GM21786 (cell line): ENCODE results near the gene ATF7.

Source experiments
- ATAC-seq: cut with Tn5 transposase; IDR thresholded peaks from one replicate; pipeline ENCODE4 v1.9.1; 2021; ENCODE audit not compliant: unreplicated experiment

Gene ATF7

DNA sequence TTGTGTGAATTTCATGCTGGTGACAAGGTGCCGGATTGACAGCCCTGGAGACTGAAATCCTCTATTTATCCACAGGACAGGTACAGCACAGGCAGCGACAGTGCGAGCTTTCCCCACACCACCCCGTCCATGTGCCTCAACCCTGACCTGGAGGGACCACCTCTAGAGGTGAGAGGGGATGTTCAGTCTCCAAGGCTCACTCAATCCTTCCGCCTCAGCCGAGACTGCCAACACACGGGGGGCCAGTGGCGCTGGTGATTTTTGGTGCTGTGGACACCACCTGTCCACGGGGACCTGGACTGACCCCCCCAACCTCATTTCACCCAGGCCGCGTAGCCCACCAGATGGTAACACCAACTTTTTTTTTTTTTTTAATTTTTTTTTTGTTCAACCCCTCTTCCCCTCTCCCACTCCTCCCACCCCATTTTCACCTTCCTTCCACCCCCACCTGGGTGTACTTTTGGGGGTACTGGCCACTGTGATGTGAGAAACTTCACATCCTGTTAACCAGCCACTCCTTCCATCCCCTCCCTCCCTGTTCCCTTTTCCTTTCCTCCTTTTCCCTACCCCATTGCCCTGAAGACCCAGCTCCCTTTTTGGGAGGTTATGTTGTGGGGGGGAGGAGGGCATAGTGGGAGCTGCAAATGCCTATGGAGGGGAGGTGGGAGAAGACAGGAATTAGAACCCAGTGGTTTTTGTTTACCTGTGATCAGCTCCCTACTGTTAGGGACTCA, 161.3 kb downstream of the ATF7 start:
- no peak for ATAC-seq

DNA sequence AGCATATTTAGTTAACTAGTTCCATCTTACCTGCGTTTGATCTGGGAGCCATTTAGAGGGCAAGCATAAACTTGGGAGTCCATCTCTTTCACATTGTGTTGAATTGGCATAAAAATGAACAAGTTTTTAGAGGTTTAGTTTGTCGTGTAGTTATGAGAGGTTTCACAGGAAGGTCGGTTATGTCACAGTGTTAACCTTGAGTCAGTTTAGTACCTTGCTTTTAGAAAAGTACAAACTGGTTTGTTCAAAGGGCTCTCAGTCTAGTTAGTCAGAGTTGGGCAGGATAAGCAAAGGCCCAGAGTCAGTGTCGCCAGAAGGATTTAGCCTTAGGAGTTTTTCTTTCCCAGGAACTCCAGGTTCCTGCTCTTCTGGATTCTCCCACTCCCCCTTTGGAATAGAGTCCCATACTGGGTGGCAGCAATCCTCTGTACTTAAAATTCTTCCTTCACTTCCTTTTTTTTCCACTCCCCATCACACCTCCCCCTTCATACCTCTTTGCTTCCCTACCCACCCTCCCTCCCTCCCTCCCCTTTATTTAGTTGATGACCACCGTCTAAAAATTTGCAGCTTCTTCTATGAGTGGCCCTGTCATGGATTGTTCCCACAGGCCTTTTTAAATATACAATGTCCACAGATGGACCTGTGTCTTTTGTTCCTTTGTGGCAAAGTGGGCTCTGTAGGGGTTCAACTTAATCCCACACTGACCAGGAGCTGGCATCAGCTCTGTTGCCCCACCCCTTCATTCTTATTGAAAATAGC, 162.2 kb downstream of the ATF7 start:
- ATAC-seq = no peak

DNA sequence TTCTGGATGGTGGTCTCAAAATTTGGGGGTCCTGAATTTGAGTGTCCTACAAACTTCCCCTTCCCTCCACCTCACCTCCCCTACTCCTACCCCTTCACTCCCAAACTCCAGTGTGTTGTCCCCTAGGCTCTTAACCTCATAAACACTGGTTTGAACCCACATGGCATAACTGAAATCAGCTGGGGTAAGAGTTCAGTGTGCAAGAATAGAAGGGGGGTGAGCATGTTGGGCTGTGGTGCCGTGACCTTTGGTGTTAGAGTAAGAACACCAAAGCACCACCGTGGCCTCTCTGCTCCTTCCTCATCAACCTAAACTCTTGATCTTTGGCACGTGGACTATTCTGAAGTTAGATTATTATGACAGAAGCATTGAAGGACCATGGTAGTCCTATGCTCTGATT, 163.2 kb downstream of the ATF7 start:
- no peak for ATAC-seq

DNA sequence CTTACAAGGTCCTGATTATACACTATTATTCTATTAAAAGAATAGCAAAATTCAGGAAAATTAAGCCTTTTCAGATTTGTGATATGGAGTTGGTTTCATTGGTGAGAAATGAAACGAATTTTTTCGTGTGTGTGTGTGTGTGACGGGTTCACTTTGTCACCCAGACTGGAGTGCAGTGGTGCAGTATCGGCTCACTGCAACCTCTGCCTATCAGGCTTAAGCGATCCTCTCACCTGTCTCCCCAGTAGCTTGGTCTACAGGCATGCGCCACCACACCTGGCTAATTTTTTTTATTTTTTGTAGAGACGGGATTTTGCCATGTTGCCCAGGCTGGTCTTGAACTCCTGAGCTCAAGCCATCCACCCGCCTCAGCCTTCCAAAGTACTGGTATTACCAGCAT, 164.6 kb downstream of the ATF7 start:
- ATAC-seq = no peak

DNA sequence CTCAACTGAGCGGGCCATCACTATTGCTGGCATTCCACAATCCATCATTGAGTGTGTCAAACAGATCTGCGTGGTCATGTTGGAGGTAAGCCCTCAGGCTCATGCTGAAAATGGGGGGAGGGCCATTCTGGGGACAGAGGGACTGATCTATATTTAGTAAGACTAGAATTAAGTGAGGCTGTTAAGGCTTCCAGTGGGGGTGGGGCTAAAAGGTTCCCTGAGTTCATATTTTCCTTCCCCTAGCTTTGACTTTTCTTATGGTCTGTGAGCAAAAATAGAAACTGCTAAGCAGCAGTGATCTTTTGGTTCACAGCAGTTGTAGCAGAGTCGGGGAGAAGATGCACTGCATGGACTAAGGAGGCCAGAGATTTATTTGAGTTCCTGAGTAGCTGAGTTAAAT, 165.1 kb downstream of the ATF7 start:
- no peak for ATAC-seq

DNA sequence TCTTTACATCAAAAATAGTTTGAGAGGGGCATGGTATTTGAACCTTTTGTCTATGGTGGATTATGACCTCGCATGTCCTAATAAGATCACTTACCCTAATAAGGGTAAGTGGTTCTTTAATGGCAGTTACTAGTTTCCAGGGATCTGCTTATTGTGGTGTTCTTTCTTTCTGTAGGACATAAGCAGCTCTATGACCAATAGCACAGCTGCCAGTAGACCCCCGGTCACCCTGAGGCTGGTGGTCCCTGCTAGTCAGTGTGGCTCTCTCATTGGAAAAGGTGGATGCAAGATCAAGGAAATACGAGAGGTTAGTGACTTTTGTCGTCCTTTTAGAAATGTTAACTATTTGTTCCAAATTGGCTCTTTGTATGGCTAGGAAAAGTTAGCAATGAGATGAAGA, 167.1 kb downstream of the ATF7 start:
- ATAC-seq = no peak
